ENCODE measurements around the gene FAM174C.
A peak's percentile ranks its signal among the peaks of the same experiment; 100 is the strongest.
"Not testable (repeated sequence)": the region's sequence is repeated elsewhere in the genome, so short reads cannot be mapped to it uniquely, and the experiment has no call there.

Gene FAM174C

DNA sequence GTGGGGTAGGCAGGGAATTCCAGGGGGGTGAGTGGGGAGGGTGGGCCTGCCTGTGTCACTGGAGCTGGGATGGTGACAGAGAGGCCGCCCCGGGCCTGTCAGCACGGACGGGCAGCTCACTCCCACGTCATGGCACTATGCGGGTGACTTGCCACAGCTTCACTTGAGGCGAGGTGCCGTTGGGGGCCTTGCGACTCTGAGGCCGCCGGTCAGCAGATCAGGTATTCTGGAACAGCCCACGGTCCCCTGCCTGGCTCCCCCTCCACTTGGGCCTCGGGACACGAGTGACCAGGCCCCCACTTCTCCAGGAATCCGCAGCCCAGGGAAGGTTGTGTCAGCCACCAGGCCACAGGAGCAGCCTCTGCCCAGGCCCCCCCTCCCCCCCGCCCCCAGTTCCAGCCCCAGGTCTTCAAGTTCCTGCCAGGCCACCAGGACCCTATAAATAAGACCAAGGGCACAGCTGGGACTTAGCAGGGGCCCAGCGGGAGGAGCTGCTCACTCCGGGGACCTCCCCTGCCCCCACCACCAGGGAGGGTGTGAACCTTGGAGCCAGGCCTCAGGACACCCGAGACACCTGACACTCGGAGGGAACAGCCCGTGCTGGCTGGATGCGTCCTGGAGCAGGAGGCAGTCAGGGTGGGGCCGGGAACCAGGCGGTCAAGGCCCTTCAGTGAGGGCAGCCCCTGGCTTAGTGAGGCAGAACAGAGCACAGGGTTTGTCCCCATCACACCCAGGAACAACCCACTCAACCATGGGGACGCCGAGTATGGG is 29.7 kb upstream of the FAM174C start:
- no peaks in the 10 kb centered on the region for H3K9me3 ChIP-seq (ENCODE audit: insufficient read depth, low read depth, low read length)
- no peaks in the 10 kb centered on the region for H3K9me2 ChIP-seq (replicated peaks; ENCODE audit: low read depth, low read length)
- H3K79me2 ChIP-seq (ENCODE audit: insufficient read depth, low read length): peaks cover 36% of the 10 kb centered on the region
- H3K9ac ChIP-seq (ENCODE audit: low read depth, low read length, poor library complexity, severe bottlenecking): no peak overlapping the region
- H3F3A ChIP-seq (ENCODE audit: low read depth): no peaks in the 10 kb centered on the region
- no peaks in the 10 kb centered on the region for H3K36me3 ChIP-seq (ENCODE audit: insufficient read depth, low read length)
- peaks cover 8% of the 10 kb centered on the region for H4K20me1 ChIP-seq (ENCODE audit: insufficient read depth, low read length, poor library complexity, severe bottlenecking)
- TF ChIP-seq, protein P1, sequence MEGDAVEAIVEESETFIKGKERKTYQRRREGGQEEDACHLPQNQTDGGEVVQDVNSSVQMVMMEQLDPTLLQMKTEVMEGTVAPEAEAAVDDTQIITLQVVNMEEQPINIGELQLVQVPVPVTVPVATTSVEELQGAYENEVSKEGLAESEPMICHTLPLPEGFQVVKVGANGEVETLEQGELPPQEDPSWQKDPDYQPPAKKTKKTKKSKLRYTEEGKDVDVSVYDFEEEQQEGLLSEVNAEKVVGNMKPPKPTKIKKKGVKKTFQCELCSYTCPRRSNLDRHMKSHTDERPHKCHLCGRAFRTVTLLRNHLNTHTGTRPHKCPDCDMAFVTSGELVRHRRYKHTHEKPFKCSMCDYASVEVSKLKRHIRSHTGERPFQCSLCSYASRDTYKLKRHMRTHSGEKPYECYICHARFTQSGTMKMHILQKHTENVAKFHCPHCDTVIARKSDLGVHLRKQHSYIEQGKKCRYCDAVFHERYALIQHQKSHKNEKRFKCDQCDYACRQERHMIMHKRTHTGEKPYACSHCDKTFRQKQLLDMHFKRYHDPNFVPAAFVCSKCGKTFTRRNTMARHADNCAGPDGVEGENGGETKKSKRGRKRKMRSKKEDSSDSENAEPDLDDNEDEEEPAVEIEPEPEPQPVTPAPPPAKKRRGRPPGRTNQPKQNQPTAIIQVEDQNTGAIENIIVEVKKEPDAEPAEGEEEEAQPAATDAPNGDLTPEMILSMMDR (conservative IDR thresholded peaks at IDR 0.05; ENCODE audit: low read length): no peak
- no peak for TF ChIP-seq EZH2phosphoT487 (IDR thresholded peaks at IDR 0.05; ENCODE audit: borderline replicate concordance)
- H3K27me3 ChIP-seq (ENCODE audit: insufficient read depth, low read length, poor library complexity, severe bottlenecking): no peaks in the 10 kb centered on the region
- no peak overlapping the region for H3K4me3 ChIP-seq (ENCODE audit: low read length, poor library complexity, severe bottlenecking)
- H2AFZ ChIP-seq (ENCODE audit: low read length): no peak overlapping the region
- peaks cover 30% of the 10 kb centered on the region for H3K4me1 ChIP-seq (ENCODE audit: insufficient read depth, low read length, poor library complexity, severe bottlenecking)
- H3K4me2 ChIP-seq (ENCODE audit: low read depth, low read length, poor library complexity, severe bottlenecking): no peak overlapping the region

- H2AFZ ChIP-seq (ENCODE audit: low read length); H3K27me3 ChIP-seq (ENCODE audit: insufficient read depth, low read length, poor library complexity, severe bottlenecking); H3K9me2 ChIP-seq (replicated peaks; ENCODE audit: low read depth, low read length); H3K4me3 ChIP-seq (ENCODE audit: low read length, poor library complexity, severe bottlenecking); H3K9ac ChIP-seq (ENCODE audit: low read depth, low read length, poor library complexity, severe bottlenecking); H3K9me3 ChIP-seq (ENCODE audit: insufficient read depth, low read depth, low read length); H3K36me3 ChIP-seq (ENCODE audit: insufficient read depth, low read length); H3K4me2 ChIP-seq (ENCODE audit: low read depth, low read length, poor library complexity, severe bottlenecking); H3F3A ChIP-seq (ENCODE audit: low read depth): not testable (repeated sequence)
- H3K79me2 ChIP-seq (ENCODE audit: insufficient read depth, low read length): peaks cover 44% of the 10 kb centered on the region
- peaks cover 14% of the 10 kb centered on the region for H4K20me1 ChIP-seq (ENCODE audit: insufficient read depth, low read length, poor library complexity, severe bottlenecking)
- peaks cover 23% of the 10 kb centered on the region for H3K4me1 ChIP-seq (ENCODE audit: insufficient read depth, low read length, poor library complexity, severe bottlenecking)
These were observed 28.9 kb upstream of the FAM174C start for GRCh38 chr19:1246265-1247087.

DNA sequence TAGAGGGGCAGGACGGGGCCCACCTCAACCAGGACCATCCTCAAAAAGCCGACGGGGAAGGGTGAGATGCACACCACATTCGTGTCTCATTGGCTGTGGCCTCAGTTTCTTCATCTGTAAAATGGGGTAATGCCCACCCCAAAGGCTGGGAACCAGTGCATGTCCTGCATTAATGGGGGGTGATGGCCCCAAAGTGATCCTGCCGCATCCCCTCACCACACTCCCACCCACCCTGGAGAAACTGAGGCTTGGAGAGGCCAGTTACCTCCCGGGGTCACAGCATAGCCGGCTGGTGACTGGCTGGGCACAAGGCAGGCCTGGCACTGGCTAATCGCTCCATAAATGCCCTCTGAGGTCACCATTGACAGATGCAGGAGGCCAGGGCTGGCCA is 27.6 kb upstream of the FAM174C start:
- Histone ChIP-seq H3K9me3 (ENCODE audit: insufficient read depth, low read depth, low read length) (no peaks in the 10 kb centered on the region), H2AFZ (ENCODE audit: low read length) (0 out of 2 replicates have a peak overlapping the region, but pooled peaks have one; percentile 52), H3K9ac (ENCODE audit: low read depth, low read length, poor library complexity, severe bottlenecking) (peak overlapping the region; percentile 94), H3K79me2 (ENCODE audit: insufficient read depth, low read length) (peaks cover 45% of the 10 kb centered on the region), H3F3A (ENCODE audit: low read depth) (peaks cover 8% of the 10 kb centered on the region; the same call in 1 of the 2 replicates), H3K27me3 (ENCODE audit: insufficient read depth, low read length, poor library complexity, severe bottlenecking) (no peaks in the 10 kb centered on the region), H3K4me3 (ENCODE audit: low read length, poor library complexity, severe bottlenecking) (peak overlapping the region; percentile 92), H3K9me2 (replicated peaks; ENCODE audit: low read depth, low read length) (no peaks in the 10 kb centered on the region), H3K4me2 (ENCODE audit: low read depth, low read length, poor library complexity, severe bottlenecking) (peak overlapping the region; percentile 62), H3K36me3 (ENCODE audit: insufficient read depth, low read length) (no peaks in the 10 kb centered on the region), H4K20me1 (ENCODE audit: insufficient read depth, low read length, poor library complexity, severe bottlenecking) (peaks cover 27% of the 10 kb centered on the region), H3K4me1 (ENCODE audit: insufficient read depth, low read length, poor library complexity, severe bottlenecking) (peaks cover 21% of the 10 kb centered on the region)
- TF ChIP-seq EZH2phosphoT487 (IDR thresholded peaks at IDR 0.05; ENCODE audit: borderline replicate concordance): no peak
- TF ChIP-seq, protein P1 (conservative IDR thresholded peaks at IDR 0.05; ENCODE audit: low read length): no peak

Data from Loucy (cell line).